Measurements from ENCODE around the gene ZNF385D. TPM values are rescaled to one million over a fixed set of nuclear protein-coding genes. Genes with fewer than 3 reads are reported as not detected.

The ZNF385D gene
- total RNA-seq, 1 donor from 2014 or later = 42.9 TPM

DNA sequence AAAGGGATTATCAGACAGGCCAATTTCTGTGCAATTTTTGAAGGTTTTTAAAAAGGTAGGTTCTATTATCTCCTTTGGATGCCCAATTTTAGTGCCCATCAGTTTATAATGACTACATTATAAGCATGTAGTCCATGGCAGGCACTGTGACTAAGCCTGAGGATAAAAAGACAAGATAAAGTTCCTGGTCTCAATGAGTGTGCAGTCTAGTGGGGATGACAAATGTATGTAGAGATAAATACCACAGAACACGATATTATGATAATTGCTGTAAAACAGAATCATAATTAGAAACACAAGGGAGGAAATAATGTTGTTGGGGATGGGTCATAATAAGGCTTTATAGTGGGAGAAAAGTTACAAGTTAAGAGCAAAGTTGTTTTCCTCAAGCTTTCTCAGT lies 163.1 kb downstream of the ZNF385D start:
- H3K4me3 Mint-ChIP-seq (ENCODE audit: unreplicated experiment) = no peak overlapping the region
- H3K9me3 Mint-ChIP-seq (ENCODE audit: unreplicated experiment) = no peaks in the 10 kb centered on the region
- no peaks in the 10 kb centered on the region for H3K36me3 Mint-ChIP-seq (ENCODE audit: unreplicated experiment)
- no peak for DNase-seq
- no peak for TF ChIP-seq CTCF (IDR thresholded peaks at IDR 0.05; ENCODE audit: partially characterized antibody, unreplicated experiment)
- H3K4me1 Mint-ChIP-seq (ENCODE audit: low read depth, unreplicated experiment) = peaks cover under 1% of the 10 kb centered on the region
- H3K27me3 Mint-ChIP-seq (ENCODE audit: unreplicated experiment) = no peaks in the 10 kb centered on the region
- H3K27ac Mint-ChIP-seq (ENCODE audit: unreplicated experiment) = no peak overlapping the region

GRCh38 chr3:21585216-21585740 lies 165.7 kb downstream of the ZNF385D start:
- no peak for TF ChIP-seq CTCF (IDR thresholded peaks at IDR 0.05; ENCODE audit: partially characterized antibody, unreplicated experiment)
- H3K4me1 Mint-ChIP-seq (ENCODE audit: low read depth, unreplicated experiment) = peaks cover 5% of the 10 kb centered on the region
- no peaks in the 10 kb centered on the region for H3K9me3 Mint-ChIP-seq (ENCODE audit: unreplicated experiment)
- no peak for DNase-seq
- H3K27me3 Mint-ChIP-seq (ENCODE audit: unreplicated experiment) = no peaks in the 10 kb centered on the region
- H3K27ac Mint-ChIP-seq (ENCODE audit: unreplicated experiment) = no peak overlapping the region
- H3K4me3 Mint-ChIP-seq (ENCODE audit: unreplicated experiment) = no peak overlapping the region
- H3K36me3 Mint-ChIP-seq (ENCODE audit: unreplicated experiment) = no peaks in the 10 kb centered on the region

DNA sequence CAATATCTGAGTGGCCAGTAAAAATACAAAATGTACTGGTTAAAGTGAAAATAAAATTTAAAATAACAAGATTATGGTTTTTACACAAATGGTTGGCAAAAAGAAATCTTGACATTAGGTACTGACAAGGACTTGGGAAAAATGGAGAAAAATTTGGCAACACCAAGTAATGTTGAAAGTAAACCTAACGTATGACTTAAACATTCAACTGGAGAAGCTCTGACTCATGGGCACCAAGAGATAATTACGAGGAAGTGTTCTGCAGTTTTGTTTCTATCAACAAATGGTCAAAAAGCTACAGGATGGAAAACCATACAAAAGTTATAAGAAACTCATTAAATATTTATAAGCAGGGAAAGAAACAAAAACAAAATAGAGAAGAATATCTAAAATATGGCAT lies 177.7 kb downstream of the ZNF385D start:
- Mint-ChIP-seq H3K27me3 (ENCODE audit: unreplicated experiment) (peaks cover 3% of the 10 kb centered on the region), H3K4me1 (ENCODE audit: low read depth, unreplicated experiment) (peaks cover 1% of the 10 kb centered on the region), H3K36me3 (ENCODE audit: unreplicated experiment) (no peaks in the 10 kb centered on the region), H3K27ac (ENCODE audit: unreplicated experiment) (no peak overlapping the region), H3K9me3 (ENCODE audit: unreplicated experiment) (no peaks in the 10 kb centered on the region), H3K4me3 (ENCODE audit: unreplicated experiment) (no peak overlapping the region)
- TF ChIP-seq CTCF (IDR thresholded peaks at IDR 0.05; ENCODE audit: partially characterized antibody, unreplicated experiment) = no peak
- no peak for DNase-seq

GRCh38 chr3:21564531-21564930 lies 186.5 kb downstream of the ZNF385D start:
- no peaks in the 10 kb centered on the region for H3K4me1 Mint-ChIP-seq (ENCODE audit: low read depth, unreplicated experiment)
- no peaks in the 10 kb centered on the region for H3K27me3 Mint-ChIP-seq (ENCODE audit: unreplicated experiment)
- no peaks in the 10 kb centered on the region for H3K9me3 Mint-ChIP-seq (ENCODE audit: unreplicated experiment)
- no peak overlapping the region for H3K4me3 Mint-ChIP-seq (ENCODE audit: unreplicated experiment)
- no peak for DNase-seq
- H3K36me3 Mint-ChIP-seq (ENCODE audit: unreplicated experiment) = peaks cover 8% of the 10 kb centered on the region
- H3K27ac Mint-ChIP-seq (ENCODE audit: unreplicated experiment) = no peak overlapping the region
- TF ChIP-seq CTCF (IDR thresholded peaks at IDR 0.05; ENCODE audit: partially characterized antibody, unreplicated experiment) = no peak

GRCh38 chr3:21562243-21562642 lies 188.8 kb downstream of the ZNF385D start:
- DNase-seq = no peak
- Mint-ChIP-seq H3K4me3 (ENCODE audit: unreplicated experiment) (no peak overlapping the region), H3K4me1 (ENCODE audit: low read depth, unreplicated experiment) (no peaks in the 10 kb centered on the region), H3K27ac (ENCODE audit: unreplicated experiment) (no peak overlapping the region), H3K36me3 (ENCODE audit: unreplicated experiment) (peaks cover 14% of the 10 kb centered on the region), H3K27me3 (ENCODE audit: unreplicated experiment) (no peaks in the 10 kb centered on the region), H3K9me3 (ENCODE audit: unreplicated experiment) (no peaks in the 10 kb centered on the region)
- no peak for TF ChIP-seq CTCF (IDR thresholded peaks at IDR 0.05; ENCODE audit: partially characterized antibody, unreplicated experiment)

Data from glutamatergic neuron (in vitro differentiated cells).